ENCODE results near the gene LAMP5.

Gene LAMP5, protein sequence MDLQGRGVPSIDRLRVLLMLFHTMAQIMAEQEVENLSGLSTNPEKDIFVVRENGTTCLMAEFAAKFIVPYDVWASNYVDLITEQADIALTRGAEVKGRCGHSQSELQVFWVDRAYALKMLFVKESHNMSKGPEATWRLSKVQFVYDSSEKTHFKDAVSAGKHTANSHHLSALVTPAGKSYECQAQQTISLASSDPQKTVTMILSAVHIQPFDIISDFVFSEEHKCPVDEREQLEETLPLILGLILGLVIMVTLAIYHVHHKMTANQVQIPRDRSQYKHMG

DNA sequence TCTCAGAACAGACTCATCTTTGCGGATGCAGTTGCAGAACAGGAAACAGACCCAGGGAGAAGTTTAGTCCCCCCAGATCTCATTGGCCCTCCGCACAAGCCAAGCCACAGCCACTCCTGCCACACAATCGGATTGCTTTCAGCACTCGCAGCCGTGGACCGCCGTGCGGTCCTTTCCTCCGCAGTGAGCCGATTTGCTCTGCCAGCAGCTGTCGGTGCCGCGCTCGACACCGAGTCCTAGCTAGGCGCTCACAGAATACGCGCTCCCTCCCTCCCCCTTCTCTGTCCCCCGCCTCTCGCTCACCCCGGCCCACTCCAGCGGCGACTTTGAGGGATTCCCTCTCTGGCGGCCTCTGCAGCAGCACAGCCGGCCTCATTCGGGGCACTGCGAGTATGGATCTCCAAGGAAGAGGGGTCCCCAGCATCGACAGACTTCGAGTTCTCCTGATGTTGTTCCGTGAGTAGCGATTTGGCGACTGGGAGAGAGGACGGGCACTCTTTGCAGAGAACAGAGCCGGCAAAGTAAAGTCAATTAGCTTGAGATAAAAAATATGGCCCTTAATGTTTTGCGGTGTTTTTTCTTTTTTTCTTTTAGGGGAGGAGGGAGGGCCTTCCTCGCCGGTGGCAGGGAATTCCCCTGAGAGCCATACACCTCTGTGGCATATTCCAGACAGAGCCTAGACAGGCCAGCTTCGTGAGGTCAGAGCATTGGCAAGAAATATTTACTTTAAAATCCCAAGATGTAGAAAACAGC, at the start of gene LAMP5:
Gene LAMP5, plus strand, starts transcription at position 130 of the 753 bp plus-strand sequence. Its CDS starts 263 bp downstream, at position 393.
- DNase-seq, result no peak

DNA sequence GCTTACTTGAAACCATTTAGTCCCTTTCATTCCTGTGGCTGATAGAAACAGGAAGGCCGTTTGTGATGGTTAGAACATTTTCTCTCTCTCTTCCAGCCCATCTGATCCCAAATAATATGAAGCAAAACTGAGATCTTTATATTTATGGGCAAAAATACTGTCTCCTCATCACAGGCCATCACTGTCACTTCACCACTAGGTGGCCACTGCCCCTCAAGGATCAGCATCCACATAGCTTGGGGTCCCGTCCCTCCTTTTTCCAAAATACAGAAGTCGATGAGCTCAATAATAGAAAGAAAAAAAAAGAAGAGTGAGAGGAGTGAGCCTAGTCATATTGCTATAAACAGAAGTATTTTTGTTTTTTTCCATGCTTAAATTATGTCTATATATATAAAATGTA, 46.4 kb upstream of the LAMP5 start:
- no peak for DNase-seq

DNA sequence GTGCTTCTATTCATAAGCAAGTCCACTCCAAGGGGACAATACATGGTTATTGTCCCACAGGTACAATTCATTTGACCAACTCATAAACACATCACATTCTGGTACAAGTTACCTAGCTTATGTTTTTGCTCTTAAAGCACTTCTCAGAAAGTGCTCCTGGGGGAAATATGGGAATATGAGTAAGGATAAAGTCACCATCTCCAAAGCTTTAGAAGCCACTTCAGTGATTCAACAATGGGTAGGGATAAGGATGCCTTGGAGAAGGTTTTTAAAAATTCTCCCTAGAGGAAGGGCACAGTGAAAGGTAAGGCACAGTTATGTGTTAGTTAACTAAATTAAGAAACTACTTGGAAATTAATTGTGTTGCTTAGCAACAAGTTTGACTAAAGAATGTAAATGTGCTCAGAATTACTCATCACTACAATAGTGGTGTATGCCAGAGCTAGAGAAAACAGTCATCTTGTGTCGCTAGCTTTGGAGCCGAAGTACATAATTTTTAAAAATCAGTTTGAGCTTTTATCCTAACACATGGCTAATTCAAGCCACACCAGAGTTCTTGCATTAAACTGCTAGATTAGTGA, 39.5 kb upstream of the LAMP5 start:
- no peak for DNase-seq

DNA sequence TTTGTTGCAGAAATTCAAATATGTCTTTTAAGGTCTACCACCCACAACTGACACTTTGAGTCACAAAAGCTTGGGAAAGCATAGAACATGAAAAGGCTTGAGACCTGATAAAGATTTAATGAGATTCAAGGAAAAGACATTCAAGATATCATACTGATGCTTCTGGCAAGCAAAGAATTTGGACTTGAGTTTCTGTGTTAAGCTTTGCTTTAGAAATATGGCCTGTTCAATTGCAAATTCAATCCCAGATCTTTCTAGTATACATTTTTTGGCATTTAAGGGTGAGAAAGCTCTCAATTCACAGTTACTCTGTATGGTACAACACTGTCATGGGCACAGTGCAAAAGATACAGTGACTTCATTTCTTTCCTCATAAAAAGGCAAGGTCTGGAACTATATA, 38.9 kb upstream of the LAMP5 start:
- no peak for DNase-seq

DNA sequence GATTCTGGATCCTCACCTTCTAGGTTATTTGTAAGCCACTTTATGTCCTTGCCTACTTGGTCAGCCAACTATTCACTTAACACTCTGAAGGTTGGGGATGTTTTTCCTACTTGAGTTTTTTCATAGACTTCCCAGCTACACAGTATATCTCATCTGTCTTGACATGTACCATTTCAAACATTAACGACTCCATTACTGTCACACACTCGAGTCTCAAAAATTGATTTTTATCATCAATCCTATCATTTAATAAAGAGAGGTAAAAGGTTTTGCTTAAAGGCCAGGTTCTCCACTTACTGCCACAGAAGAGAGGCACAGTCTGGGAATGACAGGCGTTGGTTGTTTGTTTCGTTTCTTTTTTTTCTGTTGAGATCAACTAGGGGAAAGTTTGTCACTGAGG, 38.2 kb upstream of the LAMP5 start:
- DNase-seq, result no peak

DNA sequence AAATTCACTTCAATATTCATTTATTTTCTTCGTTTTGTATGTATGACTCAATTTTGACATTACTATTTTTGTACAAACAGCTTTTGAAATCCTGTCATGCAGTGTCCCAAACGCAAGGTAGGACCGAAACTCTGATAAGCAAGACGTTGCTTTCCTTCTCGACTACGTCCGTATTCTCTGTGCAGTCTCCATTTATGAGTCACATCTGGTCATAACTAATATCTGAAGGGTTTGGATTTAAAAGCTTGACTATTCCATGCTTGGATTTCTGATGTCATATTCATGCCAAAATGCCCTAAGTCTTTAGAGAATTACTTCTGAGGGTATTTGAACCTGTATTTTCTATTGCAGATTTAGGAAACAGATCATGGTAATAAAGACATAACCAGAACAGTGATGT, 37.8 kb upstream of the LAMP5 start:
- no peak for DNase-seq

DNA sequence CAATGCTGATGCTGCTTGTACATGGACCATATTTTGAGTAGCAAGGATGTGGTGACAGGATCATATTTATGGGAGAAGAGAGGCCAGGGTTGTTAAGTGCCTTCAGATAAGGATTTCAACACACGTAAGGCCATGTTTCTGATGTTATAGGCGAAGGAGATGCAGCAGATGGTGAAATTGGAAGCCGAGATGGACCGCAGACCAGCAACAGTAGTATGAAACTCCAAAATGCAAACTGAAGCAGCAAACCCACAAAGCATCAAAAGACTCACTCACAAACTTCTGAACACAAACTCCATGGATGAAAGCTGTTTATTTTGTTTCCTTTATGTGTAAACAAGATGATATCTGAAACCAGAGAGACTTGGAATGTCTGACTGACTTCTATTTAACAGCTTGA, 35.6 kb upstream of the LAMP5 start:
- DNase-seq, result no peak

DNA sequence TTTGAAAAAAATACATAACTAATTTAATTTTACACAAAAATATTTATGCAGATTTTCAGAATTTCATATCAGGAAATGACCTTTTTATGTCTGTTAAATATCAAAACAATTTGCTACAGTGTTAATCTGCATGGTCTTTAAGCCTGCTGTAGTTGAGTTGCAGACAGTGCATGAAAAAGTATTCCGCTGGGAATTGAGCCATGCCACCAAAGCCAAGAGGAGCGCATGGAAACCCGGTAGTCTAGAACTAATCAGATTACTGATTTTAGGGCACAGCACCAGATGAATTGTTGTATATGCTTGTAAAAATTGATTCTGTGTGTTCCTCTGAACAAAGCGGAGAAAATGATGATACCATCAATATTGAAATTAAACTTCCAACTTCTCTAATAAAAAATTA, 34.3 kb upstream of the LAMP5 start:
- no peak for DNase-seq

DNA sequence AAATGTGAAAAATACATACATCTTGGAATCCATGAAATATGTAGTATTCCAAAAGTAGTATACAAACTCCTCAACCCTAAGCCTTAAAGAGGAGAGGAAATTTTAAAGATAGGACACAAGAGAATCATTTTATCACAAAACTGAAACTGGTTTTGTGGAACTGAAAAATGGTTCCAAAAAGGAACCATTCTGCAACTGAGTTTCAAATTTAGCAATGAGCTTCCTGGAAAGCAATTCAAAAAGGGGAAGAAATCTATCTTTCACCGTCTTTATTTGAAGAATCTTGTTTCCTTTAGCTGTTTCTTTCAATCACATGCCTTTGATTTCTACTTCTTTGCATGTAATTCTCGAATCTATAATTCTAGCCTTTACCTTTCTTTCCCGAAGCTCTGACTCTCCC, 32.2 kb upstream of the LAMP5 start:
- no peak for DNase-seq

DNA sequence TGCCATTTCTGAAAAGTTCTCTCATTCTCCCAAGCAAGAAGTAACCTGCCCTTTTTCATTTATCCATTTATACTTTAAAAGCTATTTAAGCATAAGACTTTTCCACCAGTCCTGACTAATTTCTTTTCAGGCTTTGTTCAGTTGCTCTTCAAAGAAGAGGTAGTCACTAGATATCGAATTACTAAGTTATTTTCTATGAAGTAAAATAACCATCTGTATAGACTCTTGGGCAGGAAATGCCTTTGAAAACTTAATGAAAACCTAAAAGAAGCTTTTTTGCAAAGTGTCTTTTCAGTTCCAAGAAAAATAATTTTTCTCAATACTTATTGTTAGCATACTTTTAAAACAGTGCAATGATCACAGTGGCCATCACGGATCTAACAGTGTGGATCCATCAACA, 31.3 kb upstream of the LAMP5 start:
- no peak for DNase-seq

DNA sequence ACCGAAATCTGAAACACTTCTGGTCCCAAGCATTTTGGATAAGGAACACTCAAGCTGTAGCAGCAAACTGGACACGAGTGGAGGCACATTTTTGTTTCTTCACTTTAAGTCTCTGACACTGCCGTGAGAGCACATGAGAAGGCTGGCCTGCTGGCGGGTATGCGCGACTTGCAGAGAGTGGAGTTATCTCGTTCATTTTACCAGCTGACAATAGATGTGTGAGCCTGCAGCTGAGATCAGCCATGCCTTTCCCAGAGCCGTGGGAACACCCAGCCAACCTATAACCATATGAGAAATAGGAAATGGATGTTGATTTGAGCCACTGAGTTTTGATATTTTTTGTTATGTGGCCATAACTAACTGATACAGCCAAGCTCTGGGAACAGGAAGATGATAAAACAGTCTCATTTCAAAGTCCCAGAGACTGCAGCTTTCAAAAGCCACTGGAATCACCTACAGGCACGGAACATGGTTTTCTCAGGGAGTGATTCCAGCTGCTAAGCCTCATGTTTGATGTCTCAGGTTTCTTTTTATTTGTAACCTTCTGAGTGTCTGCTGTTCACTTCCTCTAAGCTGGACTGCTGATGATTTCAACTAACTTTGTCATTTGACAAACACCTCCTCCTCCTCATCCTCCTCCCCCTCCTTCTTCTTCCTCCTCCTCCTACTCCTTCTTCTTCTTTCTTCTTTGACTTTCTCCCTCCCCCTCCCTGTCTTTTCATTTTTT, 28.6 kb upstream of the LAMP5 start:
- no peak for DNase-seq

DNA sequence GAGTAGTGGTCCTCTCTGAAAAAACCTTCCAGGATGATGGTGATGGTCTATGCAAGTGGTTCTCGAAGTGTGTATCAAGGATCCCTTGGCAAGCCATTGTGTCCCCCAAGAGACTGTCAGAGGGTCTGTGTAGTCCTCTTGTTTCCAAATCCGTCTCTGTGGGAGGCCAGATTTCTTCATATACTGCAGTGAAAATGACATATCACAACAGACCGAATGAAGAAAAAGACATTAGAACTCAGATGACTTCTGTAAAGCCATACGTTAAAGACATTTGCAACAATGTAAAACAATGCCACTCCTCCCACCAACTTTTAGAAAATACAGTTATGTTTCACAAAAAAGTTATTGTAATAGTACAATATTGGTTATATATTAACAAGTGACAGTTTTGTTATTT, 27.2 kb upstream of the LAMP5 start:
- no peak for DNase-seq

DNA sequence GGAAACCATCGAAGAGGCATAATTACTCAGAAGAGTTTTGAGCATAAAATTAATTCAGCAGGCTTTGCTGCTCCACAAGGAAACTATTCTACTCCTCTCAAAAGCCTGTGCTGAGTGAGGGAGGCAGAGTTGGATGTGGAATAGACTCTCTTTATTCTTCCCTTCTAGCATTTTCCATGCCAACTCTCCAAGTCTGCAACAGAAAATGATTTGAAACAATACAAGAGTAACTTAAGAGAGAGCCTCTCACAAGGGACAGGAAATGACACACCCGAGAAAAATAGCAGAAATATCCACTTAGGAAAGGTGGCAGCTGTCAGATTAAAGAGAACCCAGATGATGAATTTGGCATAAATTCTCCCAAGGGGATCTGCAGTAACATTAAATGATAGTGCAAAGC, 26.3 kb upstream of the LAMP5 start:
- no peak for DNase-seq

DNA sequence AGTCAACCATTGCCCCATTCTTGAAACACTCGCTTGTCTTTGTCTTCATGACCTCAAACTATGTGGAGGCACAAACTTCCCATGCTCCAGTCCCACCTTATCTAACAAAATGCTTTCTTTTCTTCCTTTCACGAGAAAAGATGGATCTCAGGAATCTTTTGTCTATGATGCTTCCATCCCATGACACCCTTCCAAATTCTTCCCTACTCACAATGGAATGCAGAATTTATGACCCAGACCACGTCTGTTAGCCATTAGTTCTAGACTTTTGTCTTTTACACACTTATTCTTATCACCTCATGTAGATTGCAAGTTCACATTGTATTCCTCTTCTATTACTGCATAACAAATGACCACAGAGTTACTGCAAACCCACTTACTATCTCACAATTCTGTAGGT, 24.2 kb upstream of the LAMP5 start:
- no peak for DNase-seq

DNA sequence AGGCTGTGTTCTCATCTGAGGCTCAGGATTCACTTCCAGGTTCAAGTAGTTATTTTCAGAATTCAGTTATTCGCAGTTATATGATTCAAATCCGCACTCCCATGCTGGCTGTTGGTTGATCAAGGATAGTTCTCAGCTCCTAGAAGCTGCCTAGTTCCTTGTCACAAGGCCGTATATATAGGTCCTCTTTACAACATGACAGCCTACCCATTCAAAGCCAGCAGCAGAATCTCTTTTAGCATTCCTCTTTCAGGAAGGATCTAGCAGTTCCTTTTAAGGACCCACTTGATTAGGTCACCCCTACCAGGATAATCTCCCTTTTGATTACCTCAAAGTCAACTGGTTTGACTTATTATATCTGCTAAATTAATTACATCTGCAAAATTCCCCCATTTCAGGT, 23.8 kb upstream of the LAMP5 start:
- no peak for DNase-seq

DNA sequence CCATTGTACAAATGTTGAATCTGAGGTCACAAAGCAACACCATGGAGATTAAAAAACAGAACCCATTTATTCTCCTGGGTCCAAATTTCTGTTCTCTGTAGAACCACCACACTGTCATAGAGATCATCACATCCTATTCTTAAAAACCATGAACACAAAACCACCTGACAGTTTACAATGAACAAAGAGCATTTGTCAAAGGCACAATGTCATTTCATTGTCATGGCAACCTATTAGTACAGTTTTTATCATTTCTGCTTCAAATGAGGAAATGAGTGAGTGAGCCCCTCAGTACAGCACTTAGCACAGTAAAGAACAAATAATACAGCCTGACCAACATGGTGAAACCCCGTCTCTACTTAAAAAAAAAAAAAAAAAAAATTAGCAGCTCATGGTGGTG, 23.1 kb upstream of the LAMP5 start:
- no peak for DNase-seq

DNA sequence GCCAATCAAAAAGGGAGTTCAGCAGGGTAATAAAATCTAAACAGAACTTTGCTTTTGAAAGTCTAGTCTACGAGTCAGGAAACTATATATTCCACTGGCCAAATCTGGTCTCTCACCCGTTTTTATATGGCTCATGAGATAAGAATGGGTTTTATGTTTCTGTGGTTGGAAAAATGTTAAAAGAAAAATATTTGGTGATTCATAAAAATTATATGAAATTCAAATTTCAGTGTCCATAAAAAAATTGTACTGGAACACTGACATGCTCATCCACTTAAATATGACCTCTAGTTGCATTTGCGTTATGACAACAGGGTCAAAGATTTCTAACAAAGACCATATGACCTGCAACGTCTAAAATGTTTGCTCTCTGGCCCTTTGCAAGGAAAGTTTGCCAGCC, 22.3 kb upstream of the LAMP5 start:
- DNase-seq, result no peak

DNA sequence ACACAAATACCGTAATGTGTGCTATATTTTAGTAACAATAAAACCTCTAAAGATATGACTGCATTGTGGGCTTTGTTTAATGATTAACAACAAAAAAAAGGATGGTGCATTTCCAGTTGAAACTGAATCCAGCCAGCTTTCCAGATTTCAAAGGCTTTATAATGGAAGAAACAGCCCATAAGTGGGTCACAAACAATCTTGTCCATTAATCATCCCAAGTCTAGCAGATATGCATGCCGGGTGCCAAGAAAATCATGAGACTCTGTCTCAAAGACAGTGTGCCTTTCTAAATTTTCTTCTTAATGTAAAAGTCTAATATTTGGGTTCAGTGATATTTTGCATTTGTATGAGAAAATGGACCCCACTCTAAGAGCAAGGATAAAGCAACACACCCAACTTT, 20.6 kb upstream of the LAMP5 start:
- no peak for DNase-seq

DNA sequence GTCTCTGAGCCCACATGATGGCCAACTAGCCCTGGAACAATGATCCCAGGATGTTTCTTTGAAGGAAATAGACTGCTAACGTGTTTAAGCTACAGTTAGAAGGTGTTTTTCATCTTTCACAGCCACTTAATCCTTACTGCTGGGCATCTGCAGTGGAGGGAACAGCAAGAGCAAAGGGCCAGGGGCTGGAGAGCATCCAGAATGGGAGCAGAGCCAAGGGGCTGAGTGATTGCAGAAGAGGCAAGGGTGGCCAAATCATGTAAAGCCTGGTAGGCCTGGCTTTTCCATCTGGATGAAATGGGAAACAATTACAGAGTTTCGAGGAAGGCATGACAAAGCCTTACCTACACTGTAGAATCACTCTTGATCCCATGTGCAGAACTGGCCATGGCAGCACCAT, 18.7 kb upstream of the LAMP5 start:
- DNase-seq, result no peak

DNA sequence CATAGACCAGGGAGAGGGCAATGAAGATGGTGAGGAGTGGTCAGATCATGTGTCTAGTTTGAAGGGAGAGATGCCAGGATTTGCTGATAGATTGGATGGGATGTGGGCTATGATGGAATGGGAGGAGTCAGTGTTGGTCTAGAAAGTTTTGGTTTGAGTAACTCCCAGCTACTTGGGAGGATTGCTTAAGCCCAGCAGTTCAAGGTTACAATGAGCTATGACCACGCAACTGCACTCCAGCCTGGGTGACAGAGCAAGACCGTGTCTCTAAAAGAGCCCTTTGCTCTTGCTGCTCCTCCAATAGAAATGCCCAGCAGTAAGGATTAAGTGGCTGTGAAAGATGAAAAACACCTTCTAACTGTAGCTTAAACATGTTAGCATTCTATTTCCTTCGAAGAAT, 18.2 kb upstream of the LAMP5 start:
- no peak for DNase-seq

DNA sequence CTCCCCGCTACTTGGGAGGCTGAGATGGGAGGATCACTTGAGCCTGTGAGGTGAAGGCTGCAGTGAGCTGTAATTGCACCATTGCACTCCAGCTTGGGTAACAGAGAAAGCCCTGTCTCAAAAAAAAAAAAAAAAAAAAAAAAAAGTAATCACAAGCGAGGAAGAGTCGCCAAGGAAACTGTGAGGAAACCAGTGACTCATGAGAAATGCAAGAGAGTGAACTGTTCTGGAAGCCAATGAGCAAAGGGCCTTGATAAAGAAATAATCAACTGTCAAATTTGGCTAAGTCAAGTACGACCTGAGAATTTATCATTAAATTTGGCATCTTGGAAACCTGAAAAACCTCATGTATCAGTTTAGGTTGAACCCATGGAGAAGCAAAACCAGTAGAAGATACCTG, 16.1 kb upstream of the LAMP5 start:
- DNase-seq, result no peak

DNA sequence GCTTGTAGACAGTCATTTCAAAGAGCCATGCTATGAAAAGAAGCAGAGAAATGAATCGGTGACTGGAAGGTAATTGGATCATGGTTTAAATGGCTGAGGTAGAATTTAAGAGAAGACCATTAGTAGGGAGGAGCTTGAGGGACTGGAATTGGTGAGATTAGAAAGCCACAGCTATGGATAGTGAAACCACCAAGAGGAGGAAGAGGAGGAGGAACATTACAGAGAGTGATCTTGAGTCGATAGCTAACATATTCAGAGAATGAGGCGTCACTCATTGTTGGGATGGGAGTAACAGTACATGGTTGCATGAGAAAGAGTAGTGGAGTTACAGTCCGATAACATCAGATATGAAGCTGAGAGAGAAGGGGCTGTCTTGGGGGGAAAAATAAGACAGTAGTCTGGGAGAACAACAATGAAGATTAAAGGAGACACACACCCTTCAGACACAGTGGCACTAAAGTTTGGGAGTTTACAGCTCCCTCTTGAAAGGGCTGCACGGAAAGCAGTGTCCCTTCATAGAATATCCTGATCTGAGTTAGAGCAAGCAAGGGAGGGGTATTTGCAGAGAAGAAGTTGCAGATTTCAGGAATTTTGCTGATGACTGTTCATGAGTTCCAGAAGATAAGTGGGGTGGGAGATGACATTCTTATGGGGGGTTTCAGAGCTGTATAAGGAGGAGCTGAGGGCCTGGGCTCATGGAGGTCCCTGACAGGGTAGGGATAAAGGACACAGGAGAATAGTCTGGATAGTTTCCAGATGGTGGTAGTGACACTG, 15.1 kb upstream of the LAMP5 start:
- no peak for DNase-seq

DNA sequence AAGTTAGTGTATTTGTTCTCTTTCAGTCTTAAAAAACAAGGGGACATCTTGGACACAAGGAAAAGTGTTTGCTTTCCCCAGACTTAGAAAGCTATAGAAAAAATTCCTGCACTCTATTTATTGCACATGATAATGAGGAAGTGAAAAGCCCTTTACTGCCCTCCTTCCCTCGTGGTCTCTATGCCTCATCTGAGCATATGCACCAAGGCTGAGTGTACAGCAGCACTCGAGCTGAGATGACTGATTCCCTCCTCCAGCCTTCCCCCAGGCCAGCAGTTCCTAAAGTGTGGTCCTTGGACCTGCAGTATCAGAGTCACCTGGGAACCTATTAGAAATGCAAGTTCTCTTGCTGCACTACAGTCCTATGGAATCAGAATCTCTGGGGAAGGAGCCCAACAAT, 14.3 kb upstream of the LAMP5 start:
- DNase-seq, result no peak
